SH-SY5Y (cell line): ENCODE measurements around the gene IFITM1.

Experiments
- GATA2 ChIP-seq: IDR thresholded peaks from 2 replicates; pipeline ENCODE4 v1.6.1; 2011; ENCODE audit warnings: mild to moderate bottlenecking, low read depth, low read length
- GATA3 ChIP-seq: IDR thresholded peaks from 2 replicates; pipeline ENCODE4 v1.6.1; 2011; ENCODE audit warnings: low read depth, mild to moderate bottlenecking, low read length, moderate library complexity

IFITM1 gene

DNA sequence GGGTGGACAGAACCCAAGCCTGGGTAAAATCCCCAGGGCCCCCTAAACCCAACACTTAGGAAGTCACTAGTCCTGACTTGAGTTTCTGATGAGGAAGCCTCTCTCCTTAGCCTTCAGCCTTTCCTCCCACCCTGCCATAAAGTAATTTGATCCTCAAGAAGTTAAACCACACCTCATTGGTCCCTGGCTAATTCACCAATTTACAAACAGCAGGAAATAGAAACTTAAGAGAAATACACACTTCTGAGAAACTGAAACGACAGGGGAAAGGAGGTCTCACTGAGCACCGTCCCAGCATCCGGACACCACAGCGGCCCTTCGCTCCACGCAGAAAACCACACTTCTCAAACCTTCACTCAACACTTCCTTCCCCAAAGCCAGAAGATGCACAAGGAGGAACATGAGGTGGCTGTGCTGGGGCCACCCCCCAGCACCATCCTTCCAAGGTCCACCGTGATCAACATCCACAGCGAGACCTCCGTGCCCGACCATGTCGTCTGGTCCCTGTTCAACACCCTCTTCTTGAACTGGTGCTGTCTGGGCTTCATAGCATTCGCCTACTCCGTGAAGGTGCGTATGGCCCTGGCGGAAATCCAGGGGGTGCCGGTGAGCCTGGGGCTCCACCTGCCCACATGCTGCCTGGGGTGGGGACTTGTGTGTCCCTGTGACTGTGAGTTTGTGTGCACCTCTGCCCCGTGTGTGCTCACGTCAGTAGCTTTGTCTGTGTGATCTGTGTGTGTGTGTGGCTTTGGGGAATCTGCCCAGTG lies at the start of gene IFITM1:
IFITM1 (plus strand) TSS at position 254 of the 767 bp plus-strand sequence; CDS start at position 385, 131 bp downstream.
- TF ChIP-seq GATA2 (no peak), GATA3 (no peak)

GRCh38 chr11:266676-267439 lies 47.0 kb upstream of the IFITM1 start:
- TF ChIP-seq GATA2 (no peak), GATA3 (no peak)

DNA sequence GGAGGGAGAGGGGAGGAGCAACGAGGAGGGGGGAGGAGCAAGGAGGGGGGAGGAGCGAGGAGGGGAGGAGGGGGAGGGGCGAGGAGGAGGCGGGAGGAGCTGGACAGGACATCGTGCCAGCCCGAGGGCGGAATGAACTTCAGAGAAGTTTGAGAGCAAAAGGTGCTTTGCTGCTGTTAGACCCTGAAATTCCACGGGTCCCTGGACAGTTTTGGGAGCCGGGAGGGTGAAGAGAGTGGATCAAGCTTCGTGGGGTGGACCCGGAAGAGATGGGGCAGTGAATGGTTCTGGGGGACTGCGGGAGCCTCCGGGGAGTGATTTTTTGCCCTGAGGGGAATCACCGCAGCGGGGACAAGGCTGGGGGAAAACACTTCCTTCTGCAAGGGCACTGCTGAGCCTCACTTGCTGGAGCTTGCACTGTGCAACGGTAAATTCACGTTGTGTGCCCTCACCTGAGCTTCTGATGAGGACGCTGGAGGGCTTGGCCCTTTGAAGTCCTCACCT lies 46.3 kb upstream of the IFITM1 start:
- TF ChIP-seq GATA2 (no peak), GATA3 (no peak)

DNA sequence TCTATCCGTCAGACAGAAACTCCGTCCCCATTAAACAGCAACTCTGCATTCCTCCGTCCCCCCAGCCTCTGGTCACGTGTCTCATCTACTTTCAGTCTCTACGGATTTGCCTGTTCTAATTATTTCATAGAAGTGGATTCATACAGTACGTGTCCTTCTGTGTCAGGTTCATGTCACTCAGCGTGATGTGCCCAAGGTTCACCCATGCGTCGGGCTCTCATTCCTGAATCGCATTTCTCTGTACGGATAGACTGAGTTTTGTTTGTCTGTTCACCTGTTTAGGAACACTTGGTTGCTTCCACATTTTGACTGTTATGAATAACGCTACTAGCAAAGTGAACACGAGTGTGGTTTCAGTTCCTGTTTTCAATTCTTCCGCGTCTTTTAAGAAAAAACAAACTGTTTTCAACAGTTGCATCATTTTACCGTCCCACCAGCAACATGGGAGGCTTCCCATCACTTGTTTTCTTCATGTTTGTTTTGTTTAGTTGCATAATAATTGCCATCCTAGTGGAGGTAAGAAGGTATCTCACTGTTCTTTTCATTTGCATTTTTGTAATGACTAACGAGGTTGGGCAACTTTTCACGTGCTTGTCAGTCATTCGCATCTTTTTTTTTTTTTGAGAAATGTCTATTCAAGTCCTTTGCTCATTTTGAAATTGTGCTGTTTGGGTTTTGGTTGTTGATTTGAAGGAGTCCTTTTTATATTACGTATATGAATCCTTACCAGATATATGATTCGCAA lies 44.5 kb upstream of the IFITM1 start:
- TF ChIP-seq GATA2 (no peak), GATA3 (no peak)

DNA sequence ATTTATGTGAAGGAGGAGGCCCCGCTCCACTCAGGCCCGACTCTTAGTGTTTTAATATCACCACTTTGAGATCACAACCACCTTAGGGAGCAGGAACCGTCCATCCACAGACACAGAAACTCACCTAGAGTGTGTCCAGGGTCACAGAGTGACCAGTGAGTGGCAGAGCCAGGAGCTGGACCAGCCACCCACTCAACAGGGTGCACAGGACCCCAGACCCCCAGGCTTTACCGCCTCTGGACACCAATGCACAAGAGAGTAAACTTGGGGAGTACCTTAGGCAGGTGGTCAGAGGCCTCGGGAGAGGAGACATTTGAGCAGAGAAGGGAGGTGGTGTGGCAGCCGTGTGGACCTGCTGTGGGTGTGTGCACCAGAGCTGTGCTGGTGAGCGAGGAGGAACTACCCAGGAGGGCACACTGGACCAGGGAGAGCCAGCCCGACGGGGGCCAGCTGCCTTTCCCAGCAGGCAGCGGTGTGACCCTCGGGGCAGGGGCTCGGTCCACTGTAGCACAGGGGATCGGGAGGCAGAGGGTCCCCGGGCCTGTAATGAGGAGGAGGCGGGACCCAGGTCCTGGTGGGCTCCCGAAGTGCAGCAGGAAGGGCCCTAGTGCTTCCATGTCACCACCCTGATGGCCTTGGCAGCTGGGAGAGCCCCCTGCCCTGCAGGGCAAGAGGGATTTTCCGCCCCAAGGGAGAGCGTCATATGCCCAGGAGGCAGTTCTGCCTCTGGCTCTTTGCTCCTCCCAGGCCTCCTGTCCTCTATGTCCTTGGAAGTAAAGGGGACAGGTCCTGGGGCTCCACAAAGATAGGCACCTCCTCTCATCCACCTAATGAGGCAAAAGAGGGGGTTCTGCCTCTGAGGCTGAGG lies 43.2 kb upstream of the IFITM1 start:
- no peak for TF ChIP-seq GATA2

DNA sequence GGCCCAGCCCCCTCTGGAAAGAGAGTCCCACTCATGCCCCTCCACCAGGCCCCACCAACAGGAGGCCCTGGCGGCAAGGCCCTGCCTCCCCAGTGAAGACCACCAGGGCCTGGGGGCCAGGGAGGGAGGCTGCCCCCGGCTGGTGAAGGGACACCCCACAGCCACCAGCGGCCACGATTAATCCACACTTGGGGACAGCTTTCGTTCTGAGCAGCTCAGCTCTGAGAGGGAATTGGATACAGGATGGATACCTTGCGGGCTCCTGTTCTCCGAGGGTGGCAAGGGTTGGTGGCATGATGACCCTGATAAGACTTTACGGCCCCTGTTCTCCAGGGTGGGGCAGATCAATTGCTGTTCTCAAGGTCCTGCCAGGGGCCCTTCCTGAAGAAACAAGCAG lies 42.5 kb upstream of the IFITM1 start:
- no peak for TF ChIP-seq GATA3
- TF ChIP-seq GATA2 = no peak

GRCh38 chr11:272195-272930 lies 41.5 kb upstream of the IFITM1 start:
- TF ChIP-seq GATA2 (no peak), GATA3 (no peak)

- TF ChIP-seq GATA2 = no peak
Measured at GRCh38 chr11:272931-273198, 41.0 kb upstream of the IFITM1 start.

- TF ChIP-seq GATA2 (no peak), GATA3 (no peak)
Measured at GRCh38 chr11:276219-276618, 37.6 kb upstream of the IFITM1 start.

- no peak for TF ChIP-seq GATA2
- TF ChIP-seq GATA3 = no peak
Measured at GRCh38 chr11:278001-278951, 35.6 kb upstream of the IFITM1 start, which contains the start of gene NLRP6. Gene NLRP6 (plus strand): TSS chr11:278407. CDS start chr11:278570, 163 bp downstream.

DNA sequence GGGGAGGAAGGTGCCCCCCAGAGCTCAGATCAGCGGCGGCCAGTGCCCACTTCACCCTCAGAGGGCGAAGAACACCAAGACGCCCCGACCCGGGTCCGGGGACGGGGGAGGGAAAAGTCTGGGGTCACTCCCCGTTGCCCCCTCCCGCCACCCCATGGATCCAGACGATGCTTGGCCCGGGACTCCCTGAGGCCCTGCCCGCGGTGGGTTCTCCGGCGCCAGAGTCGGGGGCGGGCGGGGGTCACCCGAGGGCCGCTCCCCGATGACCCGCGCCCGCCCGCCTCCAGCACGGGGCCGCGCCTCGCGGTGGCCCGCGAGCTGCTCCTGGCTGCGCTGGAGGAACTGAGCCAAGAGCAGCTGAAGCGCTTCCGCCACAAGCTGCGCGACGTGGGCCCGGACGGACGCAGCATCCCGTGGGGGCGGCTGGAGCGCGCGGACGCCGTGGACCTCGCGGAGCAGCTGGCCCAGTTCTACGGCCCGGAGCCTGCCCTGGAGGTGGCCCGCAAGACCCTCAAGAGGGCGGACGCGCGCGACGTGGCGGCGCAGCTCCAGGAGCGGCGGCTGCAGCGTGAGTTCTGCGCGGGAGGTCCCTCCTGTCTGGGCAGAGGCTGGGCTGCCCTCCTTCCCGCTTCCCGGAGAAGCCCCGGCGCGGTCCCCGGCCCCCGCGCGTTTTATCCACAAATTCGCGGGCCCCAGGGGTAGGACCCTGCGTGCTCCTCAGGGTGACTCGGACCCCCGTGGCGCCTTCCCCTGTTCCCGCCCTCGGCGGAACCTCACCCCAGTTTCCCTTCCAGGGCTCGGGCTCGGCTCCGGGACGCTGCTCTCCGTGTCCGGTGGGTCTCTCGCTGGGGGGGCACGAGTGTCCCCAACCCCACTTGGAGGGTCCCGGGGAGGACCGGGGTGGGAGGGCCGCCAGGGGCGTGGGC lies 34.5 kb upstream of the IFITM1 start:
- no peak for TF ChIP-seq GATA2
- TF ChIP-seq GATA3 = no peak
